CD4-positive, CD25-positive, alpha-beta regulatory T cell (primary cell): ENCODE measurements around the gene TBL1X. TPM values are rescaled to one million over a fixed set of nuclear protein-coding genes. Genes with fewer than 3 reads are reported as not detected.

Experiments used
- ATAC-seq, 2 donors: fragments of 150-1000 bp; cut with Tn5 transposase; one replicate each; pipeline ENCODE4 v1.10.0; 2021; ENCODE audit warnings: low read depth in 2 of 2, moderate number of reproducible peaks in 2 of 2, moderate library complexity in 1 of 2
- DNase-seq, 3 donors: peaks; one replicate each; pipeline versions ENCODE4 v3.0.0 to v3.0.0-alpha.2; 2012 to 2022; ENCODE audit warnings: mixed read lengths in 1 of 3
- H3K27ac ChIP-seq: one replicate; pipeline ENCODE4 v1.7.0; 2013; ENCODE audit warnings: mild to moderate bottlenecking, low read length; ENCODE audit not compliant: insufficient read depth, poor library complexity, severe bottlenecking
- H3K27me3 ChIP-seq: one replicate; pipeline ENCODE4 v1.7.0; 2013; ENCODE audit warnings: low read length; ENCODE audit not compliant: control insufficient read depth, insufficient read depth
- H3K36me3 ChIP-seq: one replicate; pipeline ENCODE4 v1.7.0; 2013; ENCODE audit warnings: mild to moderate bottlenecking, low read length, moderate library complexity; ENCODE audit not compliant: control insufficient read depth, insufficient read depth
- H3K4me1 ChIP-seq: 2 replicates; pipeline ENCODE4 v1.7.0; 2013; ENCODE audit warnings: mild to moderate bottlenecking, low read length; ENCODE audit not compliant: insufficient read depth, control insufficient read depth, poor library complexity, severe bottlenecking
- H3K4me3 ChIP-seq: one replicate; pipeline ENCODE4 v1.7.0; 2013; ENCODE audit warnings: low read depth, mild to moderate bottlenecking, low read length, moderate library complexity
- H3K9me3 ChIP-seq, 2 experiments: 1 replicate in 1 of 2; 2 replicates in 1 of 2; pipeline ENCODE4 v1.7.0; 2013; ENCODE audit warnings: low read length in 2 of 2, mild to moderate bottlenecking in 1 of 2, moderate library complexity in 1 of 2; ENCODE audit not compliant: control insufficient read depth in 2 of 2
- H3K27ac Mint-ChIP-seq, 3 donors: one replicate each; pipeline ENCODE4 v1.8.0; 2020 to 2022; ENCODE audit warnings: mild to moderate bottlenecking in 3 of 3, mixed read lengths in 3 of 3, moderate library complexity in 2 of 3
- H3K27me3 Mint-ChIP-seq: one replicate; pipeline ENCODE4 v1.8.0; 2022; ENCODE audit warnings: mild to moderate bottlenecking, mixed read lengths
- H3K36me3 Mint-ChIP-seq: one replicate; pipeline ENCODE4 v1.8.0; 2020; ENCODE audit warnings: mixed read lengths
- H3K4me1 Mint-ChIP-seq, 4 donors: one replicate each; pipeline ENCODE4 v1.8.0; 2020 to 2022; ENCODE audit warnings: mixed read lengths in 4 of 4, mild to moderate bottlenecking in 1 of 4
- H3K4me3 Mint-ChIP-seq, 4 donors: one replicate each; pipeline ENCODE4 v1.8.0; 2020 to 2022; ENCODE audit warnings: mild to moderate bottlenecking in 4 of 4, mixed read lengths in 4 of 4, moderate library complexity in 3 of 4
- H3K9me3 Mint-ChIP-seq, 7 donors: one replicate each; pipeline ENCODE4 v1.8.0; 2020 to 2022; ENCODE audit warnings: mixed read lengths in 7 of 7, mild to moderate bottlenecking in 3 of 7, moderate library complexity in 2 of 7
- polyA plus RNA-seq, 4 donors: library from polyadenylated mRNA; unstranded; fragments of 300-500 nt; fragmentation: Illumina TruSeq; gene quantifications; one replicate each; pipeline ENCODE4 v1.2.3, GENCODE V29; 2021
- total RNA-seq: library from RNA; stranded (reverse); gene quantifications from one replicate; pipeline ENCODE4 v1.2.3, GENCODE V29; 2022

Gene TBL1X
- total and polyA plus RNA-seq, 5 donors from 2014 or later: 6.7 to 23.4 (median 14.5) TPM

GRCh38 chrX:9486786-9487387 lies 22.0 kb downstream of the TBL1X start:
- Mint-ChIP-seq H3K9me3 (peaks cover 0 to 2% (median 0%) of the 10 kb centered on the region in 7 donors), H3K27ac (no peak overlapping the region), H3K27me3 (no peaks in the 10 kb centered on the region), H3K4me1 (peaks cover 0 to 54% (median 5%) of the 10 kb centered on the region in 4 donors), H3K4me3 (no peak overlapping the region), H3K36me3 (no peaks in the 10 kb centered on the region)
- no peaks in the 10 kb centered on the region for H3K27me3 ChIP-seq
- ATAC-seq (no peak), DNase-seq (no peak)
- H3K9me3 ChIP-seq: no peaks in the 10 kb centered on the region
- no peak overlapping the region for H3K4me3 ChIP-seq
- H3K36me3 ChIP-seq: no peaks in the 10 kb centered on the region
- H3K27ac ChIP-seq: no peak overlapping the region
- H3K4me1 ChIP-seq: no peaks in the 10 kb centered on the region

DNA sequence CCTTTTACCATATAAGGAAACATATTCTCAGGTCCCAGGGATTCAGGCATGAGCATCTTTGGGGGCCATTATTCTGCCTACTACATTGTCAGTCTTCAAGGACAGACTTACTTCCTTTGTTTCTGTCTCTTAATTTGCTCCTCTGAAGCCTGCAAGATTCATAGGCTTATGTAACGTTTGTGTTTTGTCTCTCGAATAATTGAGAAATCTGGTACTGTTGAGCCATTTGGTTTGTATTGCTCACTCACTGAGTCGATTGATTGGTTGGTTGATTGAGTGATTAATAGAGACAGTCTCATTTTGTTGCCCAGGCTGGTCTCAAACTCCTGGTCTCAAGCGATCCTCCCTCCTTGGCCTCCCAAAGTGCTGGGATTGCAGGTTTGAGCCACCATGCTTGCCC lies 23.7 kb downstream of the TBL1X start:
- Histone ChIP-seq H3K9me3 (no peaks in the 10 kb centered on the region), H3K27me3 (no peaks in the 10 kb centered on the region), H3K27ac (no peak overlapping the region), H3K36me3 (no peaks in the 10 kb centered on the region), H3K4me1 (no peaks in the 10 kb centered on the region), H3K4me3 (no peak overlapping the region)
- Mint-ChIP-seq H3K9me3 (peaks cover 0 to 2% (median 0%) of the 10 kb centered on the region in 7 donors), H3K4me3 (no peak overlapping the region), H3K4me1 (peaks cover 0 to 56% (median 3%) of the 10 kb centered on the region in 4 donors), H3K27me3 (no peaks in the 10 kb centered on the region), H3K36me3 (no peaks in the 10 kb centered on the region), H3K27ac (no peak overlapping the region)
- ATAC-seq (no peak), DNase-seq (no peak)

- H3K4me1 Mint-ChIP-seq: peaks cover 0 to 50% (median 3%) of the 10 kb centered on the region in 4 donors
- DNase-seq: no peak
These were observed 24.4 kb downstream of the TBL1X start for GRCh38 chrX:9489234-9489633.

DNA sequence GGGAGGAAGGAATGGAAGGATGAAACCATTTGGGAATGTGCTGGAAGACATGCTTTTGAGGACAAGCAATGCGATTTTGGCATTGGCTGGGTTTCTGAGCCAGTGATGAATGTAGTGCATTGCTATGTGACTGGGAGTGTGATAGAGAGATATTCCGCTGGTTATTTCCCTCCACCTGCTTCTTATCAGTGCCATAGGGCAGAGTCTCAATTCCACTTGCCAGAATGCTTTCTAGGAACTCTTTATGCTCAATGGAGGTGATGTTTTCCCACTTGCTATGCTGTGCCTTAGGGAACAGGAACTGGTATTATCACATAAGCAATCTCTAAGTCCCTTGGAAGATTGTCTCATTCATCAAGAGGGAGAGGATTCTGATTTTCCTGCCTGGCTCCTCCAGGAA lies 28.0 kb downstream of the TBL1X start:
- Mint-ChIP-seq H3K9me3 (no peaks in the 10 kb centered on the region), H3K27me3 (no peaks in the 10 kb centered on the region), H3K27ac (no peak overlapping the region), H3K4me1 (peaks cover 0 to 36% (median 8%) of the 10 kb centered on the region in 4 donors), H3K4me3 (no peak overlapping the region), H3K36me3 (peaks cover 4% of the 10 kb centered on the region)
- DNase-seq: no peak
- no peak overlapping the region for H3K4me3 ChIP-seq
- H3K4me1 ChIP-seq: no peaks in the 10 kb centered on the region
- no peaks in the 10 kb centered on the region for H3K9me3 ChIP-seq
- H3K27ac ChIP-seq: no peak overlapping the region
- H3K36me3 ChIP-seq: no peaks in the 10 kb centered on the region
- no peaks in the 10 kb centered on the region for H3K27me3 ChIP-seq
- ATAC-seq: no peak

More at GRCh38 chrX:9489234-9489633, 24.4 kb downstream of the TBL1X start:
- H3K36me3 Mint-ChIP-seq: no peaks in the 10 kb centered on the region
- no peak for ATAC-seq
- H3K27ac Mint-ChIP-seq: no peak overlapping the region
- H3K36me3 ChIP-seq: no peaks in the 10 kb centered on the region
- no peak overlapping the region for H3K4me3 ChIP-seq
- H3K27me3 ChIP-seq: no peaks in the 10 kb centered on the region
- no peaks in the 10 kb centered on the region for H3K27me3 Mint-ChIP-seq
- H3K27ac ChIP-seq: no peak overlapping the region
- H3K4me3 Mint-ChIP-seq: no peak overlapping the region
- peaks cover 0 to 2% (median 0%) of the 10 kb centered on the region in 7 donors for H3K9me3 Mint-ChIP-seq
- no peaks in the 10 kb centered on the region for H3K9me3 ChIP-seq
- H3K4me1 ChIP-seq: no peaks in the 10 kb centered on the region

DNA sequence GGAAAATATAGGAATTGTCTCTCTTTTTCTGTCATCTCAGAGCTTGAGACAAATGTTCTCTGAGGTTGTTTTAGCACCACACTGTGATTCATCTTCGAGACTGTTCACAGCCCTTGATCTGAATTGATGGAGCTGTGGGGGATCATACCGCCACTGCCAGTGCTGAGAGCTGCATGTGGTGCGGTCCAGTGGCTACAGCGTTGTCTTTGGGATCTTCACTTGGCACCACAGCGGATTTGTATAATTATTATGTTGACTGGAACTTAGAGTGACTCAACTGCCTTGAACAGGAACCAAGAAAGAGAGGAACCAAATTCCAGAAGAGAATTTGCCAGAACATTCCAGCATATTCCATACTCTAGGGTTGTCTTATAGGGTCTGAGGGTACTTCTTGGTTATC lies 29.1 kb downstream of the TBL1X start:
- ATAC-seq: no peak
- Mint-ChIP-seq H3K4me3 (no peak overlapping the region), H3K9me3 (no peaks in the 10 kb centered on the region), H3K36me3 (peaks cover 4% of the 10 kb centered on the region), H3K4me1 (peaks cover 0 to 33% (median 8%) of the 10 kb centered on the region in 4 donors), H3K27ac (no peak overlapping the region), H3K27me3 (no peaks in the 10 kb centered on the region)
- no peak for DNase-seq
- no peak overlapping the region for H3K4me3 ChIP-seq
- H3K27me3 ChIP-seq: no peaks in the 10 kb centered on the region
- no peak overlapping the region for H3K27ac ChIP-seq
- no peaks in the 10 kb centered on the region for H3K9me3 ChIP-seq
- H3K36me3 ChIP-seq: no peaks in the 10 kb centered on the region
- H3K4me1 ChIP-seq: no peaks in the 10 kb centered on the region

DNA sequence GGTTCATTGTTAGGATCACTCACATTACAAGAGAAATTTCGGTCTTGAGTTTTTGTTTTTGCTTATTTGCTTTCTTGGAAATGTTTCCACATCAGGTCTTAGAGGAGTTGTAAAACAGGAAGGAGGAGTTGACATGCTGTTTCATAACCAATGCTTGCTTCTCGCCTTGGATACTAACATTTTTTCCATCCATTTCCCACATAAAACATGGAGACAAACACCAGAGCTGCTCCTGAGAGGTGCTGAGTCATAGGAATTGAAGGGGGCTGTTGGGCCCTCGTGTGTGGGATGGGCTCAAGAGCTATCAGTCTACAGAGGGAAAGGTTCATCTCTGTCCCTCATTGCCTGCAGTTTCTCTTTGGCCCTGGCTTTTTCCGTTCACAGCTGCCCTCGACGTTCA lies 29.9 kb downstream of the TBL1X start:
- H3K9me3 Mint-ChIP-seq: no peaks in the 10 kb centered on the region
- H3K4me3 ChIP-seq: no peak overlapping the region
- no peaks in the 10 kb centered on the region for H3K27me3 Mint-ChIP-seq
- H3K27ac Mint-ChIP-seq: peak overlapping the region in 1 of 3 donors; percentile 41
- H3K27me3 ChIP-seq: no peaks in the 10 kb centered on the region
- ATAC-seq: no peak
- H3K36me3 ChIP-seq: no peaks in the 10 kb centered on the region
- H3K27ac ChIP-seq: no peak overlapping the region
- no peak for DNase-seq
- H3K9me3 ChIP-seq: no peaks in the 10 kb centered on the region
- H3K36me3 Mint-ChIP-seq: peaks cover 9% of the 10 kb centered on the region
- H3K4me1 ChIP-seq: no peaks in the 10 kb centered on the region
- no peak overlapping the region for H3K4me3 Mint-ChIP-seq
- peaks cover 4 to 37% (median 11%) of the 10 kb centered on the region in 4 donors for H3K4me1 Mint-ChIP-seq

DNA sequence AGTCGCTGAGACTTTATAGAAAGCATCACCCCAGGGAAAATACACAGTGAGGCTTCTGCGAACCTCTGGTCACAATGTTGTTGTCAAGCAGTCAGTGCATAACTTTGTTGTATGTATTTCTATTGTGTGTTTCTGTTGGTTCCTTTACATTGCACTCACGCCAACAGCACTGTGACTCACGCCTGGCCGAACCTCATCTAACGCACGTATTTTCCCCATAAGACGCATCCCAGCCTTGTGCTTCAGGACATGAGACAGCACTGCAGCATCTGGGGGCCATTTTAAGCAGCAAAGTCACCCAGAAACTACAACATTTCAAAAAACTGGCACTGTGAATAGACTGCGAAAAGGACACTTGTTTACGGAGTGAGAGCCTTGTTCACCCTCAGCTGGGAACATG lies 30.6 kb downstream of the TBL1X start:
- Mint-ChIP-seq H3K9me3 (no peaks in the 10 kb centered on the region), H3K4me1 (peaks cover 4 to 33% (median 11%) of the 10 kb centered on the region in 4 donors), H3K27ac (no peak overlapping the region), H3K4me3 (no peak overlapping the region), H3K36me3 (peaks cover 9% of the 10 kb centered on the region), H3K27me3 (no peaks in the 10 kb centered on the region)
- no peaks in the 10 kb centered on the region for H3K36me3 ChIP-seq
- H3K9me3 ChIP-seq: no peaks in the 10 kb centered on the region
- H3K4me1 ChIP-seq: no peaks in the 10 kb centered on the region
- no peak overlapping the region for H3K27ac ChIP-seq
- DNase-seq (no peak), ATAC-seq (no peak)
- H3K4me3 ChIP-seq: no peak overlapping the region
- H3K27me3 ChIP-seq: no peaks in the 10 kb centered on the region

GRCh38 chrX:9498236-9498635 lies 33.4 kb downstream of the TBL1X start:
- H3K27me3 ChIP-seq: no peaks in the 10 kb centered on the region
- H3K27ac ChIP-seq: no peak overlapping the region
- H3K4me1 ChIP-seq: no peaks in the 10 kb centered on the region
- peaks cover 14% of the 10 kb centered on the region for H3K36me3 ChIP-seq
- Mint-ChIP-seq H3K27me3 (no peaks in the 10 kb centered on the region), H3K27ac (no peak overlapping the region), H3K9me3 (no peaks in the 10 kb centered on the region), H3K4me1 (peaks cover 4 to 22% (median 12%) of the 10 kb centered on the region in 4 donors), H3K4me3 (no peak overlapping the region), H3K36me3 (peaks cover 25% of the 10 kb centered on the region)
- no peak overlapping the region for H3K4me3 ChIP-seq
- DNase-seq: no peak
- ATAC-seq: no peak
- H3K9me3 ChIP-seq: no peaks in the 10 kb centered on the region
